ENCODE data around the gene NRG2. TPM values are rescaled to one million over a fixed set of nuclear protein-coding genes. Genes with fewer than 3 reads are reported as not detected.

The NRG2 gene
- polyA plus RNA-seq, 3 donors = 0.01 TPM; not detected in 2

- Mint-ChIP-seq H3K27ac (no peak overlapping the region), H3K27me3 (ENCODE audit: low read depth in 3 of 3) (peaks cover 16 to 34% (median 18%) of the 10 kb centered on the region in 3 donors), H3K36me3 (no peaks in the 10 kb centered on the region), H3K9me3 (peaks cover 0 to 2% (median 0%) of the 10 kb centered on the region in 7 donors), H3K4me1 (no peaks in the 10 kb centered on the region), H3K4me3 (no peak overlapping the region)
- Histone ChIP-seq H4K20me1 (ENCODE audit: insufficient read depth, low read length) (no peaks in the 10 kb centered on the region), H3K27ac (ENCODE audit: low read depth in 1 of 2, low read length in 2 of 2) (no peak overlapping the region), H3K79me2 (ENCODE audit: insufficient read depth, low read length) (no peaks in the 10 kb centered on the region), H3K36me3 (replicated peaks in 1 of 2; ENCODE audit: control insufficient read depth in 1 of 2, insufficient read depth in 2 of 2, low read length in 2 of 2) (no peaks in the 10 kb centered on the region), H3K4me1 (ENCODE audit: control insufficient read depth in 1 of 2, insufficient read depth in 2 of 2, low read length in 2 of 2) (no peaks in the 10 kb centered on the region), H3K4me2 (replicated peaks; ENCODE audit: extremely low read depth, low read length, poor library complexity, severe bottlenecking) (no peak overlapping the region), H3K9me3 (replicated peaks in 1 of 2; ENCODE audit: control insufficient read depth in 1 of 2, insufficient read depth in 1 of 2, low read length in 2 of 2) (no peaks in the 10 kb centered on the region), H3K4me3 (replicated peaks in 1 of 3; ENCODE audit: low read depth in 2 of 3, low read length in 3 of 3) (no peak overlapping the region), H3K9ac (ENCODE audit: insufficient read depth, low read length, poor library complexity, severe bottlenecking) (no peak overlapping the region), H3K27me3 (ENCODE audit: control insufficient read depth in 2 of 2, insufficient read depth in 2 of 2, low read length in 2 of 2) (peaks cover 0 to 12% of the 10 kb centered on the region in 2 donors), H2AFZ (ENCODE audit: insufficient read depth, low read depth, low read length, poor library complexity, severe bottlenecking) (no peak overlapping the region)
- 89% methylated on average over 4 of the region's 4 CpGs for WGBS (ENCODE audit: insufficient coverage)
- no peak for DNase-seq
- intact Hi-C loops (cut with micrococcal nuclease) = no loop called here
- no peak for TF ChIP-seq CTCF (IDR thresholded peaks at IDR 0.05)
These were observed 130.3 kb downstream of the NRG2 start for GRCh38 chr5:139912804-139913203.

GRCh38 chr5:139912158-139912557, 130.9 kb downstream of the NRG2 start:
- Histone ChIP-seq H3K27ac (ENCODE audit: low read depth in 1 of 2, low read length in 2 of 2) (no peak overlapping the region), H3K9me3 (replicated peaks in 1 of 2; ENCODE audit: control insufficient read depth in 1 of 2, insufficient read depth in 1 of 2, low read length in 2 of 2) (no peaks in the 10 kb centered on the region), H3K36me3 (replicated peaks in 1 of 2; ENCODE audit: control insufficient read depth in 1 of 2, insufficient read depth in 2 of 2, low read length in 2 of 2) (no peaks in the 10 kb centered on the region), H3K4me2 (replicated peaks; ENCODE audit: extremely low read depth, low read length, poor library complexity, severe bottlenecking) (no peak overlapping the region), H4K20me1 (ENCODE audit: insufficient read depth, low read length) (no peaks in the 10 kb centered on the region), H3K4me3 (replicated peaks in 1 of 3; ENCODE audit: low read depth in 2 of 3, low read length in 3 of 3) (no peak overlapping the region), H2AFZ (ENCODE audit: insufficient read depth, low read depth, low read length, poor library complexity, severe bottlenecking) (no peak overlapping the region), H3K9ac (ENCODE audit: insufficient read depth, low read length, poor library complexity, severe bottlenecking) (no peak overlapping the region), H3K27me3 (ENCODE audit: control insufficient read depth in 2 of 2, insufficient read depth in 2 of 2, low read length in 2 of 2) (peaks cover 0 to 12% of the 10 kb centered on the region in 2 donors), H3K4me1 (ENCODE audit: control insufficient read depth in 1 of 2, insufficient read depth in 2 of 2, low read length in 2 of 2) (no peaks in the 10 kb centered on the region), H3K79me2 (ENCODE audit: insufficient read depth, low read length) (no peaks in the 10 kb centered on the region)
- 100% methylated on average over 3 of the region's 3 CpGs for WGBS (ENCODE audit: insufficient coverage)
- Mint-ChIP-seq H3K9me3 (peaks cover 0 to 2% (median 0%) of the 10 kb centered on the region in 7 donors), H3K36me3 (no peaks in the 10 kb centered on the region), H3K4me1 (no peaks in the 10 kb centered on the region), H3K27me3 (ENCODE audit: low read depth in 3 of 3) (peaks cover 16 to 29% (median 18%) of the 10 kb centered on the region in 3 donors), H3K27ac (no peak overlapping the region), H3K4me3 (no peak overlapping the region)
- DNase-seq = no peak
- no peak for TF ChIP-seq CTCF (IDR thresholded peaks at IDR 0.05)
- intact Hi-C loops (cut with micrococcal nuclease) = no loop called here
